C4-2B (cell line): Measurements from ENCODE around the gene THEM5.

Experiments used
- H3K27ac ChIP-seq: fragments of 450-650 bp; 2 replicates; pipeline ENCODE4 v1.5.1; 2017
- CTCF ChIP-seq: fragments of 450-650 bp; conservative IDR thresholded peaks from 2 replicates; pipeline ENCODE4 v1.5.1; 2017; ENCODE audit warnings: mild to moderate bottlenecking
- ZFX ChIP-seq: fragments of 450-650 bp; IDR thresholded peaks from 2 replicates; pipeline ENCODE4 v1.6.1; 2017

The THEM5 gene

GRCh38 chr1:151827853-151828252, 25.7 kb downstream of the THEM5 start:
- no peak for TF ChIP-seq ZFX
- TF ChIP-seq CTCF: no peak
- no peak overlapping the region for H3K27ac ChIP-seq

GRCh38 chr1:151825751-151826660, 27.5 kb downstream of the THEM5 start:
- no peak overlapping the region for H3K27ac ChIP-seq
- TF ChIP-seq ZFX (no peak), CTCF (no peak)

- TF ChIP-seq ZFX (no peak), CTCF (no peak)
- no peak overlapping the region for H3K27ac ChIP-seq
Observed at GRCh38 chr1:151825204-151825603, 28.3 kb downstream of the THEM5 start.

GRCh38 chr1:151823175-151823574, 30.3 kb downstream of the THEM5 start:
- no peak for TF ChIP-seq ZFX
- TF ChIP-seq CTCF: no peak
- no peak overlapping the region for H3K27ac ChIP-seq

GRCh38 chr1:151822404-151822803, 31.1 kb downstream of the THEM5 start:
- no peak overlapping the region for H3K27ac ChIP-seq
- no peak for TF ChIP-seq CTCF
- TF ChIP-seq ZFX: no peak

GRCh38 chr1:151820940-151821339, 32.6 kb downstream of the THEM5 start:
- H3K27ac ChIP-seq: no peak overlapping the region
- TF ChIP-seq ZFX: no peak
- TF ChIP-seq CTCF: no peak

- TF ChIP-seq CTCF (no peak), ZFX (no peak)
- no peak overlapping the region for H3K27ac ChIP-seq
Observed at GRCh38 chr1:151819976-151820623, 33.4 kb downstream of the THEM5 start.
